Cardiac fibroblast (primary cell): ENCODE data around the gene NEK6.

Experiments
- DNase-seq, 2 donors: peaks; one replicate each; pipeline versions ENCODE4 v3.0.0 to v3.0.0-alpha.2; 2010; ENCODE audit warnings: low read depth in 2 of 2
- H3K4me3 ChIP-seq, 2 donors: replicated peaks in 1 of 2; 1 replicate in 1 of 2; 2 replicates in 1 of 2; pipeline ENCODE4 v1.5.1; 2011; ENCODE audit warnings: low read depth in 2 of 2, low read length in 2 of 2, mild to moderate bottlenecking in 2 of 2, moderate library complexity in 1 of 2
- TF ChIP-seq, protein P1 (sequence below): IDR thresholded peaks from one replicate; pipeline ENCODE4 v1.5.1; 2011; ENCODE audit warnings: low read depth, mild to moderate bottlenecking, low read length, inconsistent platforms

NEK6 gene

GRCh38 chr9:124369231-124369797 is 111.6 kb downstream of the NEK6 start:
- DNase-seq, result no peak
- TF ChIP-seq, protein P1, sequence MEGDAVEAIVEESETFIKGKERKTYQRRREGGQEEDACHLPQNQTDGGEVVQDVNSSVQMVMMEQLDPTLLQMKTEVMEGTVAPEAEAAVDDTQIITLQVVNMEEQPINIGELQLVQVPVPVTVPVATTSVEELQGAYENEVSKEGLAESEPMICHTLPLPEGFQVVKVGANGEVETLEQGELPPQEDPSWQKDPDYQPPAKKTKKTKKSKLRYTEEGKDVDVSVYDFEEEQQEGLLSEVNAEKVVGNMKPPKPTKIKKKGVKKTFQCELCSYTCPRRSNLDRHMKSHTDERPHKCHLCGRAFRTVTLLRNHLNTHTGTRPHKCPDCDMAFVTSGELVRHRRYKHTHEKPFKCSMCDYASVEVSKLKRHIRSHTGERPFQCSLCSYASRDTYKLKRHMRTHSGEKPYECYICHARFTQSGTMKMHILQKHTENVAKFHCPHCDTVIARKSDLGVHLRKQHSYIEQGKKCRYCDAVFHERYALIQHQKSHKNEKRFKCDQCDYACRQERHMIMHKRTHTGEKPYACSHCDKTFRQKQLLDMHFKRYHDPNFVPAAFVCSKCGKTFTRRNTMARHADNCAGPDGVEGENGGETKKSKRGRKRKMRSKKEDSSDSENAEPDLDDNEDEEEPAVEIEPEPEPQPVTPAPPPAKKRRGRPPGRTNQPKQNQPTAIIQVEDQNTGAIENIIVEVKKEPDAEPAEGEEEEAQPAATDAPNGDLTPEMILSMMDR, result no peak
- no peak overlapping the region for H3K4me3 ChIP-seq

- no peak overlapping the region for H3K4me3 ChIP-seq
- peak; percentile 65 to 69 for DNase-seq
- TF ChIP-seq, protein P1, result no peak
These were observed 113.3 kb downstream of the NEK6 start for GRCh38 chr9:124370896-124371582.

DNA sequence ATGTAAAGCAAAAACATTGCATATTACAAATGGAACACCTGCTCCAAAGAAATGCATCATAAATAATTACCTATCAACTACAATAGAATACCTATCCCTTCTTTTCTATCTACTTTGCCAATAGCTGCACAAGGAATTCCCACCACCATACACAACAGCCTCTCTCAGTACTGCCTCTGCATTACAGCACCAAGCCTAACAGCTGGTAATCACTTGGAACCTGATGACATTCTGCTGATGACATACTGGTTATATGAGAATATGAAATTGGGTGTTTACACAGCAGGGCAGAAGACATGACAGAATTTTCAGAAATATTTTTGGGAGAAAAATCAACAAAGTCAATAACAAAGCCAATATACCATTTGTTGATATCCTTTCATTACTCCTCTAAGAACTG is 114.3 kb downstream of the NEK6 start:
- no peak for DNase-seq
- no peak overlapping the region for H3K4me3 ChIP-seq
- TF ChIP-seq, protein P1, result no peak

DNA sequence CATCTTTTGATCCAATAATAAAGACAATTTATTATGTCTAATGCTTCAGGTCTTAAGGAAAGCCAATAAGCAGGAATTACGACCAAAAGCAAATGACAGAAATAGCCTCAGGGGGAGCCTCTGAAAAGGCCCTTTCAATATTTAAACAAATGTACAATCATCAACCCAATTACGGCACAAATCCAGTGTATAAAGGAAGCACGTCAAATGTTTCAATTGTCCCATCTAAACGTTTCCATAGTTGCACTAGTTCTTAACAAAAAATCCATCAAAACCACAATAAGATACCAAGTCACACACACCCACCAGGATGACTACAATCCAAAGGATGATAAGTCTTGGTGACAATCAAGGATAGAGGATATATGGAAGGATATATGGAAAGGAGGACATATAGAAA is 115.6 kb downstream of the NEK6 start:
- H3K4me3 ChIP-seq, result no peak overlapping the region
- TF ChIP-seq, protein P1, result no peak
- no peak for DNase-seq

DNA sequence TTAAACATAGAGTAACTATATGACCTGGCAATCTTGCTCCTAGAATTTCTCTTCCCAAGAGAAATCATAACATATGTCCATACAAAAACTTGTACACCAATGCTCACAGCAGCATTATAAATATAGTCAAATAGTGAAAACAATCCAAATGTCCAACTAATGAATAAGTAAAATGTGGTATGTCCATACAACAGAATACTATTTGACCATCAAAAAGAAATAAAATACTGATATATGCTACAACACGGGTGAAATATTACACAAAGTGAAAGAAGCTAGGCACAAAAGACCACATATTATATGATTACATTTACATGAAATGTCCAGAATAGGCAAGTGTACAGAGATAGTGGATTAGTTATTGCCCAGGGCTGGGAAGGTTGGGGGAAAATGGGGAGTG is 116.1 kb downstream of the NEK6 start:
- DNase-seq, result no peak
- no peak overlapping the region for H3K4me3 ChIP-seq
- TF ChIP-seq, protein P1, result no peak

DNA sequence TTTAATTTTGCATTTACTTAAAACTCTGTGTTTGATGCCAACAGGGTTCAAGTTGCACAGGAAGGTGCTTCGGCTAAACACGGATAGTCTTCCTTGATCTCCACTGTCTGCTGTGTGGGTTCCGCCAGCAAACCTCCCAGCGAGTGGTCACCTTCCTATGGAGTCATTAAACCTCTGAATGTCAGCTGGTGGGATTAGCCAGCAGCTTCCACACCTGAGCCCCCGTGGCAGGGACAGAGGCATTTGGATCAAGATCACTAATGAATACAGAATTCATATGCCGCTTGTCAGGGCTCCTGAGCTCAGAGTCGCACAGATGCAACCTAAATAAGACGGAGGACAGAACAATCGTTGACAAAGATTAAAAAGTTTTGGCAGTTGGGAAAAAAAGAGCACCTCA is 118.0 kb downstream of the NEK6 start:
- DNase-seq, result no peak
- no peak overlapping the region for H3K4me3 ChIP-seq
- TF ChIP-seq, protein P1, result no peak
